AG04450 (cell line): ENCODE results near the gene UGT1A6. TPM values are rescaled to one million over a fixed set of nuclear protein-coding genes. Genes with fewer than 3 reads are reported as not detected.

ENCODE experiments used
- CTCF ChIA-PET: fragments of 300-600, 350-600 bp; formaldehyde crosslinking; extraction: SDS; loops from one replicate; lab custom pipeline; 2022; ENCODE audit warnings: antibody characterized with exemption, inconsistent platforms; lab: Charles Lee
- POLR2A ChIA-PET: fragments of 350-600 bp; formaldehyde crosslinking; extraction: SDS; loops from one replicate; lab custom pipeline; 2021; ENCODE audit warnings: antibody characterized with exemption, inconsistent platforms; lab: Yijun Ruan, JAX
- DNase-seq: peaks from one replicate; pipeline ENCODE4 v3.0.0-alpha.2; 2011; ENCODE audit warnings: low read depth, low spot score
- H3K27ac ChIP-seq: one replicate; pipeline ENCODE4 v1.5.1; 2012; ENCODE audit warnings: low read depth, low read length, control low read depth
- H3K27me3 ChIP-seq: one replicate; pipeline ENCODE4 v1.6.0; 2012; ENCODE audit warnings: low read length; ENCODE audit not compliant: control insufficient read depth, insufficient read depth
- H3K4me3 ChIP-seq: 2 replicates; pipeline ENCODE4 v1.5.1; 2011; ENCODE audit warnings: mild to moderate bottlenecking, low read depth, low read length, control low read depth
- H3K9me3 ChIP-seq: 2 replicates; pipeline ENCODE4 v1.5.1; 2012; ENCODE audit warnings: low read length; ENCODE audit not compliant: control insufficient read depth, insufficient read depth
- CTCF ChIP-seq: IDR thresholded peaks from 2 replicates; pipeline ENCODE4 v1.5.1; 2011; ENCODE audit warnings: low read depth, low read length, control low read depth, inconsistent platforms
- polyA plus RNA-seq: library from polyadenylated mRNA; depleted of rRNA; stranded (reverse); fragments of >200 nt; gene quantifications from 2 replicates; pipeline ENCODE4 v1.2.3, GENCODE V29; 2011

UGT1A6 gene
- polyA plus RNA-seq, 1 experiment, result not detected

DNA sequence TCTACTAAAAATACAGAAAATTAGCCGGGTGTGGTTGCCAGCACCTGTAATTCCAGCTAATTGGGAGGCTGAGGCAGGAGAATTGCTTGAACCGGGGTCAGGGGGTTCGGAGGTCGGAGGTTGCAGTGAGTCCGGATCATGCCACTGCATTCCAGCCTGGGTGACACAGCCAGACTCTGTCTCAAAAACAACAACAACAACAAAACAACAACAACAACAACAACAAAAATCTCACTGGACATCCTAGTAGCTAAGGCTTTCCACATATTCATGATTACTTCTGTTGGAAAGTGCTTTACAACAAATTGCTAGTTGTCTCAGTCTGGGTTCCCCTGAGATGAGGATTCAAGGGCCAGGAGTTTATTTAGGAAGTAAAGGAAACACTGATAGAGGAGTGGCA lies 81.2 kb downstream of the UGT1A6 start:
- no peak for TF ChIP-seq CTCF

DNA sequence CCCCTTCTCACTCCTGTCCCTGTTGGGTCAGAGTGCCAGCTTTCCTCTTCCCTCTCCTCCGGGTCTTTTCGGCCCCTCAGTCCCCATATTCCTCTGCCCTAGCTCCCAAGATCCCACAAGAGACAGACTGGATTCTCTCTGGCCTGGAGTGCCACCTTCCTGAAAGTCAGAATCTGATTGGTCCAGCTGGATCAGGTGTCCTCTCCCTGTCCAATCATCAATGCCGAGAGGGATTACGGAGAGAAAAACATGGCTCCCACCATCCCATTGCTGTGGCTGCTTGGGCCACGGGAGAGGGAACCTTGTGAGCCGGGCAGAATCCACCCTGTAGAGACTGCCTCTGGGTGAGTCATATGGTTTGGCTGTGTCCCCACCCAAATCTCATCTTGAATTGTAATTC lies 82.7 kb downstream of the UGT1A6 start:
- ChIA-PET POLR2A (no interaction called here), CTCF (interaction anchor here (0.6 kb wide), 1 partner anchor 49 kb away, joined by 4 read pairs; no protein-coding TSS in a partner anchor)
- Histone ChIP-seq H3K4me3 (no peak overlapping the region), H3K27me3 (no peaks in the 10 kb centered on the region), H3K9me3 (peaks cover 8% of the 10 kb centered on the region), H3K27ac (no peak overlapping the region)
- no peak for TF ChIP-seq CTCF
- no peak for DNase-seq

More for the DNA sequence above, 81.2 kb downstream of the UGT1A6 start:
- Histone ChIP-seq H3K4me3 (no peak overlapping the region), H3K27ac (no peak overlapping the region), H3K27me3 (no peaks in the 10 kb centered on the region), H3K9me3 (peaks cover 8% of the 10 kb centered on the region)
- ChIA-PET CTCF (no interaction called here), POLR2A (no interaction called here)
- DNase-seq, result no peak

- CTCF ChIA-PET, result no interaction called here
These were observed 85.3 kb downstream of the UGT1A6 start, which contains the start of gene MROH2A for GRCh38 chr2:233778030-233778429. Gene MROH2A, plus strand, starts transcription at chr2:233778330. Its CDS starts 1,029 bp downstream, at chr2:233779359.

DNA sequence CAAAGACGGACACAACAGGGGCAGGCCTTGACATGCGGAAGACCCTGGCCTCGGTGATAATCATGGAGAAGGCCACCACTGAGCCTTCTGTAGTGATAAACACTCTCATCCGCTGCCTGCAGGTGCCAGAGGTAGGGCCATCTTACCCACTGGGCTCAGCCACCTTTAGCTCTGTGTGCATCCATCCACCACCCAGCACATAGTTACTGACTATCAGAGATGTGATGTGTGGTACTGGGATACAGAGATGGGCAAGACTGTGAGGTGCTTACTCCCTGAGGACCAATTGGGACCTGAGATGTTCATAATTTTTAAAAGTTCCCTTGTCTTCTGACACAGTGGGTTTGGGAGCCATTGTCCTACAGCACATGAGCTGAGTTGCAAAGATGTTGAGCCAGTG lies 87.0 kb downstream of the UGT1A6 start:
- H3K4me3 ChIP-seq, result no peak overlapping the region
- no peak overlapping the region for H3K27ac ChIP-seq
- CTCF ChIA-PET, result interaction anchor here (1.0 kb wide), 1 partner anchor 1879 kb away, joined by 3 read pairs; no protein-coding TSS in a partner anchor
- POLR2A ChIA-PET, result no interaction called here
- H3K9me3 ChIP-seq, result peaks cover 8% of the 10 kb centered on the region
- no peak for TF ChIP-seq CTCF
- no peak for DNase-seq
- H3K27me3 ChIP-seq, result peaks cover 2% of the 10 kb centered on the region

More at GRCh38 chr2:233778030-233778429, 85.3 kb downstream of the UGT1A6 start, which contains the start of gene MROH2A:
- no peak within 1 kb of the TSS for H3K4me3 ChIP-seq
- H3K9me3 ChIP-seq, result peaks cover 8% of the 10 kb centered on the region
- no peak for DNase-seq
- H3K27ac ChIP-seq, result no peak within 1 kb of the TSS
- POLR2A ChIA-PET, result no interaction called here
- peaks cover 2% of the 10 kb centered on the region for H3K27me3 ChIP-seq
- TF ChIP-seq CTCF, result no peak

DNA sequence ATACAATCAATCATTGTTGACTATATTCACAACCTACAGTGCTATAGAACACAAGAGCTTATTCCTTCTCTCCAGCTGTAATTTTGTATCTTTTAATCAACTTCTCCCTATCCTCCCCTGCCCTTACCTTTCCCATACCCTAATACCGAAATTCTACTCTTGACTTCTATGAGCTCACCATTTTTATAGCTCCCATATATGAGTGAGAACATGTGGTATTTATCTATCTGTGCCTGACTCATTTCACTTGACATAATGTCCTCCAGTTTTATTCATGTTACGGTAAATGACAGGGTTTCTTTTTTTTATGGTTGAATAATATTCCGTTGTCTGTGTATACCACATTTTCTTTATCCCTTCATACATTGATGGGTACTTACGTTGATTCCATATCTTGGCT lies 88.1 kb downstream of the UGT1A6 start:
- no peak for TF ChIP-seq CTCF
- Histone ChIP-seq H3K27ac (no peak overlapping the region), H3K9me3 (no peaks in the 10 kb centered on the region; the same call in 1 of the 2 replicates), H3K27me3 (peaks cover 2% of the 10 kb centered on the region), H3K4me3 (no peak overlapping the region)
- no peak for DNase-seq
- ChIA-PET POLR2A (no interaction called here), CTCF (interaction anchor here (0.5 to 1.0 kb wide), 2 partner anchors 48 to 1880 kb away, joined by 3 read pairs; no protein-coding TSS in a partner anchor)
